ENCODE results near the gene PANK2. TPM values are rescaled to one million over a fixed set of nuclear protein-coding genes. Genes with fewer than 3 reads are reported as not detected.
"Not testable (repeated sequence)": the region's sequence is repeated elsewhere in the genome, so short reads cannot be mapped to it uniquely, and the experiment has no call there.

PANK2 gene
- total RNA-seq, 1 donor from 2014 or later, result 16.4 TPM

- peak overlapping the region; percentile 95 for H3K27ac ChIP-seq (replicated peaks)
- H3K27me3 ChIP-seq (ENCODE audit: low read depth), result no peaks in the 10 kb centered on the region
- TF ChIP-seq CTCF (IDR thresholded peaks at IDR 0.05; ENCODE audit: borderline replicate concordance), result no peak
- H3K4me3 ChIP-seq, result peak overlapping the region; percentile 81
- no peaks in the 10 kb centered on the region for H3K9me3 ChIP-seq (replicated peaks)
- intact Hi-C loops (cut with micrococcal nuclease), result no loop called here
- peaks cover 5% of the 10 kb centered on the region for H3K36me3 ChIP-seq
- DNase-seq, result no peak
- peaks cover 86% of the 10 kb centered on the region for H3K4me1 ChIP-seq
Measured at GRCh38 chr20:3890999-3891929, 2.1 kb downstream of the PANK2 start.

GRCh38 chr20:3894796-3895195 is 5.6 kb downstream of the PANK2 start:
- no peak for TF ChIP-seq CTCF (IDR thresholded peaks at IDR 0.05; ENCODE audit: borderline replicate concordance)
- H3K36me3 ChIP-seq, result no peaks in the 10 kb centered on the region
- H3K4me1 ChIP-seq, result peaks cover 99% of the 10 kb centered on the region
- DNase-seq, result no peak
- no peaks in the 10 kb centered on the region for H3K27me3 ChIP-seq (ENCODE audit: low read depth)
- no peaks in the 10 kb centered on the region for H3K9me3 ChIP-seq (replicated peaks)
- intact Hi-C loops (cut with micrococcal nuclease), result no loop called here
- no peak overlapping the region for H3K4me3 ChIP-seq
- H3K27ac ChIP-seq (replicated peaks), result no peak overlapping the region

GRCh38 chr20:3896302-3896701 is 7.1 kb downstream of the PANK2 start:
- TF ChIP-seq CTCF (IDR thresholded peaks at IDR 0.05; ENCODE audit: borderline replicate concordance), result no peak
- no peak for DNase-seq
- no peak overlapping the region for H3K4me3 ChIP-seq
- H3K27ac ChIP-seq (replicated peaks), result peak overlapping the region; percentile 18
- no peaks in the 10 kb centered on the region for H3K27me3 ChIP-seq (ENCODE audit: low read depth)
- H3K4me1 ChIP-seq, result peaks cover 99% of the 10 kb centered on the region
- H3K36me3 ChIP-seq, result no peaks in the 10 kb centered on the region
- H3K9me3 ChIP-seq (replicated peaks), result no peaks in the 10 kb centered on the region
- intact Hi-C loops (cut with micrococcal nuclease), result no loop called here

- no peaks in the 10 kb centered on the region for H3K27me3 ChIP-seq (ENCODE audit: low read depth)
- intact Hi-C loops (cut with micrococcal nuclease), result no loop called here
- no peak for TF ChIP-seq CTCF (IDR thresholded peaks at IDR 0.05; ENCODE audit: borderline replicate concordance)
- peak overlapping the region; percentile 18 for H3K27ac ChIP-seq (replicated peaks)
- H3K9me3 ChIP-seq (replicated peaks), result no peaks in the 10 kb centered on the region
- H3K4me1 ChIP-seq, result peaks cover 99% of the 10 kb centered on the region
- DNase-seq, result no peak
- H3K36me3 ChIP-seq, result no peaks in the 10 kb centered on the region
- no peak overlapping the region for H3K4me3 ChIP-seq
Measured at GRCh38 chr20:3896853-3897583, 7.8 kb downstream of the PANK2 start.

- H3K4me1 ChIP-seq, result peaks cover 92% of the 10 kb centered on the region
- intact Hi-C loops (cut with micrococcal nuclease); H3K27me3 ChIP-seq (ENCODE audit: low read depth); H3K4me3 ChIP-seq; H3K9me3 ChIP-seq (replicated peaks); H3K36me3 ChIP-seq; H3K27ac ChIP-seq (replicated peaks); DNase-seq: not testable (repeated sequence)
Measured at GRCh38 chr20:3898181-3898580, 9.0 kb downstream of the PANK2 start.
